Measurements from ENCODE around the gene ASTL.

ASTL gene

GRCh38 chr2:96153291-96153713, 15.0 kb upstream of the ASTL start:
- H3K27me3 ChIP-seq (ENCODE audit: insufficient read depth, insufficient read length), result no peaks in the 10 kb centered on the region
- no peak for DNase-seq (ENCODE audit: low read depth, low spot score)
- H3K4me3 ChIP-seq (ENCODE audit: insufficient read length, low read depth), result no peak overlapping the region
- no peaks in the 10 kb centered on the region for H3K9me3 ChIP-seq (ENCODE audit: insufficient read depth, low read length)
- peaks cover 27% of the 10 kb centered on the region for H3K4me1 ChIP-seq (ENCODE audit: insufficient read depth, insufficient read length)
- peak overlapping the region; percentile 63 for H3K9ac ChIP-seq (ENCODE audit: insufficient read length, low read depth)
- TF ChIP-seq YY1 (IDR thresholded peaks at IDR 0.05; ENCODE audit: insufficient read depth, insufficient read length), result no peak
- TF ChIP-seq ZNF274 (IDR thresholded peaks at IDR 0.05; ENCODE audit: low read depth, low read length), result no peak
- no peak for TF ChIP-seq SUZ12 (IDR thresholded peaks at IDR 0.05; ENCODE audit: extremely low read depth, insufficient read depth, insufficient read length)
- no peaks in the 10 kb centered on the region for H3K36me3 ChIP-seq (ENCODE audit: insufficient read depth, insufficient read length, low read length)

GRCh38 chr2:96152304-96153161, 14.2 kb upstream of the ASTL start:
- Histone ChIP-seq H3K27me3 (ENCODE audit: insufficient read depth, insufficient read length) (no peaks in the 10 kb centered on the region), H3K36me3 (ENCODE audit: insufficient read depth, insufficient read length, low read length) (no peaks in the 10 kb centered on the region), H3K9me3 (ENCODE audit: insufficient read depth, low read length) (no peaks in the 10 kb centered on the region), H3K4me1 (ENCODE audit: insufficient read depth, insufficient read length) (peaks cover 28% of the 10 kb centered on the region), H3K9ac (ENCODE audit: insufficient read length, low read depth) (peak overlapping the region; percentile 63), H3K4me3 (ENCODE audit: insufficient read length, low read depth) (no peak overlapping the region)
- DNase-seq (ENCODE audit: low read depth, low spot score), result no peak
- TF ChIP-seq ZNF274 (IDR thresholded peaks at IDR 0.05; ENCODE audit: low read depth, low read length), result no peak

- Histone ChIP-seq H3K36me3 (ENCODE audit: insufficient read depth, insufficient read length, low read length) (no peaks in the 10 kb centered on the region), H3K27me3 (ENCODE audit: insufficient read depth, insufficient read length) (no peaks in the 10 kb centered on the region), H3K4me1 (ENCODE audit: insufficient read depth, insufficient read length) (peaks cover 35% of the 10 kb centered on the region), H3K9me3 (ENCODE audit: insufficient read depth, low read length) (no peaks in the 10 kb centered on the region), H3K4me3 (ENCODE audit: insufficient read length, low read depth) (no peak overlapping the region), H3K9ac (ENCODE audit: insufficient read length, low read depth) (peak overlapping the region; percentile 17)
- DNase-seq (ENCODE audit: low read depth, low spot score), result no peak
- TF ChIP-seq ZNF274 (IDR thresholded peaks at IDR 0.05; ENCODE audit: low read depth, low read length), result no peak
- no peak for TF ChIP-seq SUZ12 (IDR thresholded peaks at IDR 0.05; ENCODE audit: extremely low read depth, insufficient read depth, insufficient read length)
- TF ChIP-seq YY1 (IDR thresholded peaks at IDR 0.05; ENCODE audit: insufficient read depth, insufficient read length), result no peak
Measured at GRCh38 chr2:96151595-96152303, 13.4 kb upstream of the ASTL start.

GRCh38 chr2:96150791-96151594, 12.7 kb upstream of the ASTL start:
- no peak for DNase-seq (ENCODE audit: low read depth, low spot score)
- H3K9ac ChIP-seq (ENCODE audit: insufficient read length, low read depth), result no peak overlapping the region
- H3K4me1 ChIP-seq (ENCODE audit: insufficient read depth, insufficient read length), result peaks cover 36% of the 10 kb centered on the region
- TF ChIP-seq SUZ12 (IDR thresholded peaks at IDR 0.05; ENCODE audit: extremely low read depth, insufficient read depth, insufficient read length) (no peak), YY1 (IDR thresholded peaks at IDR 0.05; ENCODE audit: insufficient read depth, insufficient read length) (no peak), ZNF274 (IDR thresholded peaks at IDR 0.05; ENCODE audit: low read depth, low read length) (no peak)
- H3K36me3 ChIP-seq (ENCODE audit: insufficient read depth, insufficient read length, low read length), result no peaks in the 10 kb centered on the region
- H3K4me3 ChIP-seq (ENCODE audit: insufficient read length, low read depth), result no peak overlapping the region
- no peaks in the 10 kb centered on the region for H3K27me3 ChIP-seq (ENCODE audit: insufficient read depth, insufficient read length)
- H3K9me3 ChIP-seq (ENCODE audit: insufficient read depth, low read length), result no peaks in the 10 kb centered on the region

GRCh38 chr2:96150007-96150640, 11.8 kb upstream of the ASTL start:
- no peaks in the 10 kb centered on the region for H3K36me3 ChIP-seq (ENCODE audit: insufficient read depth, insufficient read length, low read length)
- H3K9me3 ChIP-seq (ENCODE audit: insufficient read depth, low read length), result no peaks in the 10 kb centered on the region
- no peak overlapping the region for H3K4me3 ChIP-seq (ENCODE audit: insufficient read length, low read depth)
- no peak for TF ChIP-seq YY1 (IDR thresholded peaks at IDR 0.05; ENCODE audit: insufficient read depth, insufficient read length)
- TF ChIP-seq SUZ12 (IDR thresholded peaks at IDR 0.05; ENCODE audit: extremely low read depth, insufficient read depth, insufficient read length), result no peak
- no peak for TF ChIP-seq ZNF274 (IDR thresholded peaks at IDR 0.05; ENCODE audit: low read depth, low read length)
- DNase-seq (ENCODE audit: low read depth, low spot score), result no peak
- H3K9ac ChIP-seq (ENCODE audit: insufficient read length, low read depth), result no peak overlapping the region
- H3K27me3 ChIP-seq (ENCODE audit: insufficient read depth, insufficient read length), result peaks cover 4% of the 10 kb centered on the region
- H3K4me1 ChIP-seq (ENCODE audit: insufficient read depth, insufficient read length), result peaks cover 40% of the 10 kb centered on the region

- DNase-seq (ENCODE audit: low read depth, low spot score), result no peak
- peaks cover 43% of the 10 kb centered on the region for H3K4me1 ChIP-seq (ENCODE audit: insufficient read depth, insufficient read length)
- peaks cover 10% of the 10 kb centered on the region for H3K27me3 ChIP-seq (ENCODE audit: insufficient read depth, insufficient read length)
- no peaks in the 10 kb centered on the region for H3K9me3 ChIP-seq (ENCODE audit: insufficient read depth, low read length)
- no peak overlapping the region for H3K4me3 ChIP-seq (ENCODE audit: insufficient read length, low read depth)
- H3K9ac ChIP-seq (ENCODE audit: insufficient read length, low read depth), result peak overlapping the region; percentile 36
- H3K36me3 ChIP-seq (ENCODE audit: insufficient read depth, insufficient read length, low read length), result peaks cover 3% of the 10 kb centered on the region
- TF ChIP-seq ZNF274 (IDR thresholded peaks at IDR 0.05; ENCODE audit: low read depth, low read length) (no peak), SUZ12 (IDR thresholded peaks at IDR 0.05; ENCODE audit: extremely low read depth, insufficient read depth, insufficient read length) (no peak), YY1 (IDR thresholded peaks at IDR 0.05; ENCODE audit: insufficient read depth, insufficient read length) (no peak)
Measured at GRCh38 chr2:96148410-96149217, 10.3 kb upstream of the ASTL start.

All from NT2/D1 (cell line).